Fibroblast of the aortic adventitia (primary cell): ENCODE measurements around the gene EXOC4. TPM values are rescaled to one million over a fixed set of nuclear protein-coding genes. Genes with fewer than 3 reads are reported as not detected.

ENCODE experiments used
- DNase-seq: peaks from one replicate; pipeline ENCODE4 v3.0.0-alpha.2; 2010; ENCODE audit warnings: low read depth
- H3K4me3 ChIP-seq: 2 replicates; pipeline ENCODE4 v1.5.1; 2011; ENCODE audit warnings: low read depth, mild to moderate bottlenecking, control low read depth, low read length, moderate library complexity
- total RNA-seq: library from RNA; depleted of rRNA; stranded (reverse); fragments of >200 nt; gene quantifications from 2 replicates; pipeline ENCODE4 v1.2.3, GENCODE V29; 2012; ENCODE audit warnings: low replicate concordance
- TF ChIP-seq, protein P1 (sequence below): IDR thresholded peaks from 2 replicates; pipeline ENCODE4 v1.5.1; 2011; ENCODE audit warnings: mild to moderate bottlenecking, low read length, control low read depth, inconsistent platforms; ENCODE audit not compliant: insufficient read depth

Gene EXOC4
- total RNA-seq, 1 donor: 105 TPM

DNA sequence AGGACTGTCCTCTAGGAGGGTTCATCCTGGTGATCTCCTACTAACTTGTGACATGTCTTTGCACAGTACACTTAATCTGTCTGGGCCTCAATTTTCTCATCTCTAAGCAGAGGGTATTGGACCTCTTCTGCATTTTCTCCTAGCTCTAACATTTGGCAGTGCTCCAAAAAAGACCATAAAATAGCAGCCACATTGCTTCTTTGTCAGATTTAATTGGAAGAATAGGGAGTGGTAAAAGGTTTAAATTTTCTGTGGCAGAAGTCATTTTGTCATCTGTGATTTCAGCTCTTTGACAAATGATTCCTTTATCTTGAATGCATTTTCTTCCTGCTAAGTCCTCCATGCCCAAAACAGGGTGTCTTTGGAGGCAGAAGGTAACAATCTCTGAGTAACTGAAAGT is 584.3 kb downstream of the EXOC4 start:
- DNase-seq: no peak
- TF ChIP-seq, protein P1, sequence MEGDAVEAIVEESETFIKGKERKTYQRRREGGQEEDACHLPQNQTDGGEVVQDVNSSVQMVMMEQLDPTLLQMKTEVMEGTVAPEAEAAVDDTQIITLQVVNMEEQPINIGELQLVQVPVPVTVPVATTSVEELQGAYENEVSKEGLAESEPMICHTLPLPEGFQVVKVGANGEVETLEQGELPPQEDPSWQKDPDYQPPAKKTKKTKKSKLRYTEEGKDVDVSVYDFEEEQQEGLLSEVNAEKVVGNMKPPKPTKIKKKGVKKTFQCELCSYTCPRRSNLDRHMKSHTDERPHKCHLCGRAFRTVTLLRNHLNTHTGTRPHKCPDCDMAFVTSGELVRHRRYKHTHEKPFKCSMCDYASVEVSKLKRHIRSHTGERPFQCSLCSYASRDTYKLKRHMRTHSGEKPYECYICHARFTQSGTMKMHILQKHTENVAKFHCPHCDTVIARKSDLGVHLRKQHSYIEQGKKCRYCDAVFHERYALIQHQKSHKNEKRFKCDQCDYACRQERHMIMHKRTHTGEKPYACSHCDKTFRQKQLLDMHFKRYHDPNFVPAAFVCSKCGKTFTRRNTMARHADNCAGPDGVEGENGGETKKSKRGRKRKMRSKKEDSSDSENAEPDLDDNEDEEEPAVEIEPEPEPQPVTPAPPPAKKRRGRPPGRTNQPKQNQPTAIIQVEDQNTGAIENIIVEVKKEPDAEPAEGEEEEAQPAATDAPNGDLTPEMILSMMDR: no peak
- H3K4me3 ChIP-seq: no peak overlapping the region

DNA sequence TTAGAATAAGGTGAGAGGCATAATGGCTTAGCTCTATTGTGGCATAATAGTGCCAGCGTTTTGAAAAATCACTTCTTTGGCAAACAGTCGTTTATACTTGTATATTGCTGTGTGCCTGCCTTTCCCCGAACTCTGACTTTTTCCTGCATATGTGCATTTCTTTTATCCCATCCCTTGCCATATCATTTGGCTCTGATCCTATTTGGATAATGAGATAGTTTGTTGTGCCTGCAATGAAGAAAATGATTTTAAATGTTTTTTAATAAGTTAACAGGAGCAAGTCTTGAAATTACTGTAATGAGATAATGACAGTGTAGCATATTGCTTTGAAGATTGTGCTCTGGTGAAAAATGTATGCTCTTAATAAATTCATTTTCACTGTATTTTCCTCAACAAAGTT is 586.2 kb downstream of the EXOC4 start:
- TF ChIP-seq, protein P1: no peak
- no peak for DNase-seq
- H3K4me3 ChIP-seq: no peak overlapping the region

DNA sequence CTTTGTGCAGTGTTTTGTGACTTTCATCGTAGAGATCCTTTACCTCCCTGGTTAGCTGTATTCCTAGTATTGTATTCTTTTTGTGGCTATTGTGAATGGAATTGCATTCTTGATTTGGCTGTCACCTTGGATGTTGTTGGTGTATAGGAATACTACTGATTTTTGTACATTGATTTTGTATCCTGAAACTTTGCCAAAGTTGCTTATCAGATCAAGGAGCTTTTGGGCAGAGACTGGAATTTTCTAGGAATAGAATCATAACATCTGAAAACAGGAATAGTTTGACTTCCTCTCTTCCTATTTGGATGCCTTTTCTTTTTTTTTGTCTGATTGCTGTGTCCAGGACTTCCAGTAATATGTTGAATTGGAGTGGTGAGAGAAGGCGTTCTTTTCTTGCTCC is 590.5 kb downstream of the EXOC4 start:
- peak; percentile 21 for DNase-seq
- TF ChIP-seq, protein P1: no peak
- H3K4me3 ChIP-seq: no peak overlapping the region

DNA sequence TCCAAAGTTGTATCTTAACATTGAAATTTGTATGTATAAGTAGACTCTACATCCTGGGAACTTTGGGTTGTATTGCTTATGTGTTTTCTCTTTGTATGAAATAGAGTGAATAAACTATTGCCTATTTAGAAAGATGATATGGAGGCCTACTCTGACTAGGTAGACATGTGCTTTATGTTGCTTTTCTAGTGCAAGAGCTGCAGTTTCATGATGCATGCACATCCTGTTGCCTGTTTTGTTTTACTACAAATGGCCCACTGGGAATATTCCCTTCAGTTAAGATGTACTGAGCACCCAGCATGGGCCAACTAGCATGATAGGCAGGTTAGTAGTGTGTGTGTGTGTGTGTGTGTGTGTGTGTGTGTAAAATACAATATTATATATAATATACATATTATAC is 592.1 kb downstream of the EXOC4 start:
- H3K4me3 ChIP-seq: no peak overlapping the region
- no peak for DNase-seq
- TF ChIP-seq, protein P1: no peak

DNA sequence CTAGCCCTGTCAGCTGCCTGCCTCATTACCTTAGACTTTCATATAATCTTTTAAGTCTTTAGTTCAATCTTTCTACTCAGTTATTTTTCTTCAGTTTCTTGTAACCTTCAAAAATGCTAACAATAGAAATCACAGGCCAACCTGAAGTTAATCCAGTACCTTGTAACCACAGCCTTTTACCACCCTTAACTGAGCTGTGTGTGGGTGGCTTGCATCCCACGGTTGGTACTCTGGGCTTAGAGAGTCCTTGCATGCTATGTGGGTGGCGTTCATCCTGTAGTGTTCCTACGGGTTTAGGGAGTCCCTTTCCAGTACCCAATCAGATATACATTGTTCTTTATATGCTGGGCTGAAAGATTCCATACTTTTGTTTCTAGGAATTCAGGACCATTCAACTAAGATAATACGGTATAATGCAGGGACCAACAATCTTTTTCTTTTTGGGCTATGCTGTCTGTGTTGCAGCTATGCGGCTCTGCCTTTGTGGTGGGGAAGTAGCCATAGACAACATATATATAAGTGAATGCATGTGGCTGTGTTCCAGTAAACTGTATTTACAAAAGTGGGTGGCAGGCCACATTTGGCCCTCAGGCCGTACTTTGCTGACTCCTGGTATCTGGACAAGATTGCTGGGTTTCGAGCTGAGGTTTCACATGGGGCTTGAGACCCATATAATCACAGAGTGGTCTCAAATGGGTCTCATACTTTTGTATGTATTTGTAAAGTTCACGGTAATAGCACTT is 593.5 kb downstream of the EXOC4 start:
- TF ChIP-seq, protein P1: no peak
- no peak overlapping the region for H3K4me3 ChIP-seq
- DNase-seq: no peak

DNA sequence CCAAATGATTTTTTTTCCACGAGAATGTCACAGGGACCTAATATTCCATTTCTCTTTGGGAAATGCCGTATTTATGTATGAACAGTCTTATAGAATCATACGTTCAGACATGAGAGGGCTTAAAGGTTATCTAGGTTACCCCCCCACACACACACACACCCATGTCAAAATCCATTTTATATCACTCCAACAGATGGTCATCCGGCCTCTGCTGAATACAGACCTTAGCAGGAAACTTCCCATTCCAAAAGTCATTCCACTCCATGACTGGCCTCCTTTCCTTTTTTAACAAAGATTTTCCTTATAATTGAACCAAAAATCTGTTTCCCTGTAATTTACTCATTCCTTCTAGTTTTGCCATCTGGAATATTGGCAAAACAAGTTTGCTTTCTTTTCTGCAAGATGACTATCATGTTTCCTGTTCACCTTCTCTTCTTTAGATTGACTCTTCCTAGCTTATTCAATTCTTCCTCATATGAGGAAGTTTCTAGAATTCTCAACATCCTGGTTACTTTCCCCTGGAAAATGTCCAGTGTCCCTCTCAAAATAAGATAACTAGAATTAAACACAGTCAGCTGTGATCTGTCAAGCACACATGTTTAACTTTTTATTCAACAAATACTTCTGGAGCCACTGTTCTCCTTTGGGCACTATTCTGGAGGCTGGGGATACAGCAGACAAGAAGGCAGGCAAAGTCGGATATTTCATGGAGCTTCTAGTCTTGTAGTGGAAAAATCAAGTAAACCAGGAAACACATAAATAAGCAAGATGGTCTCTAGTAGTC is 597.8 kb downstream of the EXOC4 start:
- no peak overlapping the region for H3K4me3 ChIP-seq
- TF ChIP-seq, protein P1: no peak
- no peak for DNase-seq
